Stimulated activated CD8-positive, alpha-beta memory T cell treated with anti-CD3 and anti-CD28 coated beads, Interleukin-12 subunit alpha, Interleukin-12 subunit beta, amount 100 ng/mL, for 24 hours (primary cell): ENCODE measurements around the gene ARPC1A.
"Not testable (repeated sequence)": the region's sequence is repeated elsewhere in the genome, so short reads cannot be mapped to it uniquely, and the experiment has no call there.

Source experiments
- DNase-seq: peaks from one replicate; pipeline ENCODE4 v3.0.0-alpha.2; 2020; ENCODE audit errors: extremely low read depth

Gene ARPC1A

DNA sequence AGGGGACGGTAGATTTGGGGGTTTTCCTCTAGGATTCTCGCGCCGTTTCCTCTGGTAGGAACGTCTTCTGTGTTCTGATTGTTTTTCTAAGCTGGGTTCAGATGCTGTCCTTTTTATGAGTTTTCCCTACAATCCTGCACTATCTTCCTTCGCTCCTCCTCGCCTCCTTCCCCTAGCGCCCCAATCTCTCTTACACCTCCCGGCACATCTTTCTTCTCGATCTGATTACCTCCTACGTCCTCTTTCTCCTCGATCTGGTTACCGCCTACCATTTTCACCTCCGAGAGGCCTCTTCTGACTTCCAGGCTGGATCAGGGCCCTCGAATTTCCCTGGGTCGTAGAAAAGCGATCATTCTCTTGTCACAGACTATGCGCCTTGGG is 83.5 kb downstream of the ARPC1A start:
- DNase-seq, result no peak

DNA sequence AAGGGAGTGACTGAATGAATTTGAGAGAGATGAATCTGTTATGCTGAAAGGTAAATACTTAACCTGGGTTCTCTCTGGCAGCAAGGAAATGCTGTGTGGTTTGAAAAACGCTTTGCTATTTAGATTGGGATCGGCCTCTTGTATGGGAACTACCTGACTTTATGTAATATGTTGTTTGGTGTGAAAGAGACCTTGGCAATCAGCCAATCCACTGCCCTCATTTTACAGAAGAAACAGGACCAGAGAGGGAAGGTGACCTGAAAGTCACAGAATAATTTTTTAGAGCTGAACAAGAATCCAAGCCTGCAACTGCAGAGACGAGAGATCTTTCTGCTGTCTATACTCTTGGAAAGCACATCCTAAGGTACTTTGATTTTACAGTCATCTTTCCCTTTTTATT is 84.1 kb downstream of the ARPC1A start:
- no peak for DNase-seq

- no peak for DNase-seq
These were observed 84.9 kb downstream of the ARPC1A start for GRCh38 chr7:99410635-99411034.

- DNase-seq, result not testable (repeated sequence)
These were observed 89.9 kb downstream of the ARPC1A start for GRCh38 chr7:99415513-99416127.
